ENCODE measurements around the gene URGCP.

The URGCP gene

DNA sequence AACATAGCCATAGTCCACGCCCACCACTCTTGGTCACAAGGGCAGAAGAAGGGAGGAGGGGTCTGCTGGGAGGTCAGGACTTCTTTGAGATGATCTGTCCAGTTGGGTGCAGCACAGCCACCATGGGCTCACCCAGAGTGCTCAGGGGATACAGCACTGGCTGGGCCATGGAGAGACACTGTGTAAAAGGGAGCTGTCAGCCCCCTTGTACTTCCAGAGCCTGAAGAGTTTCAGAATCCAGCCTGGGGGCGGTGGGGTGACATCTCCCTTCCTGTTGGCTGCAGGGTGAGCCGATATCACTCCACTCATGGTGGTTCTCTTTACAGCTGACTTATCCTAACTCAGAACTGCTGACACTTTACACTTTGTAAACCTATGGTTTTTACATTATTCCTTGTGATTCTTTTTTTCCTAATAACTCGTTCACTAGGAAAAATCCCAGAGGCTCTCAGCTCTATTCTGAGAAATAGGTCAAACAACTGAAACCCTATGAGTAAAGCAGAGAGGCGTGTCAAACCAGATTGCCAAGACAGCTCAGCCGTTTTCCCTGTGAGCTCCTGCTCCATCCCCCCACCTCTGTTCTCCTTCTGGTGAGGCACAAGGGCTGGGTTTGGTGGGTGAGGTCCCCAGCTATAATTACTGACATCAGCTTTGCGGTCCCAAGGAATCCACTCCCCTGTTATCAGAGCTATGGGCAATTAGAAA is 33.8 kb downstream of the URGCP start:
- no peak for DNase-seq (ENCODE audit: low read depth, low spot score)

GRCh38 chr7:43871064-43871463 is 35.3 kb downstream of the URGCP start:
- DNase-seq (ENCODE audit: low read depth, low spot score): no peak

- no peak for DNase-seq (ENCODE audit: low read depth, low spot score)
Measured at GRCh38 chr7:43870316-43870715, 36.1 kb downstream of the URGCP start.

GRCh38 chr7:43869867-43870240 is 36.5 kb downstream of the URGCP start:
- no peak for DNase-seq (ENCODE audit: low read depth, low spot score)

DNA sequence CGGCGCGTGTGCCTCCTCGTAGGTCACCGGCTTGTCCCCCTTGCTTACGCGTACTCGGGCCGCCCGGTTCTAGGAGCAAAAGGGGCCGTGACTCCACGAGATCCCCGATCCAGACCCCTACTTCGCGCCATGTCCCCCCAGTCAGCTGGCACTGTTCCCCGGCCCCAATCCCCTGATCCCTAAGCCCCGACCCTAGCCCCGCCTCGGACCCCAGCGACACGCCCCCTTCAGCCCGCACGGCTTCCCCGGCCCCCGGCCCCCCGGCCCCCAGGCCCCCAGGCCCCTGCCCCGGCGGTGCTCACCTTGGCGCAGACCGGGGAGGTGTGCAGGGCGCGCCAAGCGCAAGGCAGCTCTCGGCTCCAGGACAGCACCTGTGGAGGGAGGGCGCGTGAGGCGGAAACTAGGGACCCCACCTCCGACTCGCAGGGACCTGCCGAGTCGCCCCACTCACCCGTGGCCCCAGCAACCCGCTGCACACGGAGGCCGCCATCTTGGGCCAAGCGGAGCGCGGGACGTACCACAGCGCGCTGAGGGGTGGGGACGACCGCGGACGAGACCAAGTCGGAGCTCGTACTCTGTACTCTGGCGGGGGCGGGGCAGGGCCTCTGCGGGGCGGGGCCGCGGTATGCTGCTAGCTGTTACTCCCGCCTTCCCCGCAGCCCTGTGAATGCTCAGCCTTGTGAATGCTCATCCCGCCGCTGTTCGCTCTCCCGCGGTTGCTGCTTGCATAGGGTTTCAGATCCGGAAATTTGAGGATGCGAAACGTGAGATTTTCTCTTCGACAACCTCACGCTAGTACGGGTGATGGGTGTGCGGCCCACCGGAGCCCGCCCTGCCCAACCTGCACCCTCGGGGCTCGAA is 37.2 kb downstream of the URGCP start, which contains the start of gene MRPS24:
TSS of gene MRPS24 (minus strand) at position 512 of the 861 bp plus-strand sequence. CDS start at position 490, 22 bp downstream.
- DNase-seq (ENCODE audit: low read depth, low spot score): peak; percentile 93

DNA sequence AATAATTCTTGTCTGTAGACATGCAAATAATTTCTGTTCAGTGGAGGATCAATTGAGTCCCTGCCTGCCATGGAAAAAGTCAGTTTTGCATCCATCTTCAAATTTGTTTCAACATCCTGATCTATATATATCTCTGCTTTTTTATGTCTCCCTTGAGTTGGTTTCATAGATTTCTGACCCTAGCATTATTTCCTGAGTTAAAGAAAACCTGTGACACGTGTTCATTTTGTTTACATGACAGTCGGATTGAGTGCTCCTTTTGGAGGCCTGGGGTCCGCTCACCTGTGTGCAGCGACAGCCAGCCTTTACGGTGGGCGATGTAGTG is 37.8 kb downstream of the URGCP start:
- DNase-seq (ENCODE audit: low read depth, low spot score): no peak

- DNase-seq (ENCODE audit: low read depth, low spot score): no peak
Measured at GRCh38 chr7:43868181-43868580, 38.2 kb downstream of the URGCP start.

DNA sequence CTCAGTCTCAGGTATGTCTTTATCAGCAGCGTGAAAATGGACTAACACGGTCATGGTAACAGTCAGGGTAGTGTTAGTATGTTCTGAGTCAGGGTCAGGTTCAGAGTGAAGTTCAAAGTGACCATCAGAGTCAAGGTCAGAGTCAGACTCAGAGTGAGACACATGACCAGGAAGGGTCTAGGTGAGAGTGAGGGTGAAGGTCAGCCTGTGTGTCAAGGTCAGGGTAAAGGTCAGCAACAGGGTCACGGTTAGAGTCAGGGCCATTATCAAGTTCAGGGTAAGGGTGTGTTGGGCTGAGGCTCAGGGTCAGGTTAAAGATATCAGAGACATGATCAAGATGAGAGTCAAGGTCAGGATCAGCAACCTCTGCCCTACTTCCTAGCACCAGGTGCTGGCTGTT is 41.1 kb downstream of the URGCP start:
- DNase-seq (ENCODE audit: low read depth, low spot score): no peak

DNA sequence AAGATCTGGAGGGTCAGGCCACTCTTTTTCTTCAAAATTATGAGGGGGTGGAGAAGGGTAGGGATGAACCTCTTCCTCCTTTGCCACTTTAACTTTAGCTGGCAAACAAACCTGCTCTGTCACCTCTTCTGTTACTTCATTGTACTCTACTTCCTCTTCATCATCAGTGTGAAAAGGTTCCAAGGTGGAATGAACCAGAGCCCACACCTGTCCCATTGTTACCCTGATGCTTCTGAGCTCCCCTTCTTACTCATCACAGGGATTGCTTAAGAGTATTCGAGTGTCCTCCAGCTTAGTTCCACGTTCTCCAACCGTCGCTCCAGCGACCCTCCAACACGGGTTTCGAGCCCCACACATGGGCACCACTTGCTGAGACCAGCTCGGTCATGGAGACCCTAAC is 42.3 kb downstream of the URGCP start:
- DNase-seq (ENCODE audit: low read depth, low spot score): no peak

- no peak for DNase-seq (ENCODE audit: low read depth, low spot score)
Measured at GRCh38 chr7:43856996-43857395, 49.4 kb downstream of the URGCP start.

DNA sequence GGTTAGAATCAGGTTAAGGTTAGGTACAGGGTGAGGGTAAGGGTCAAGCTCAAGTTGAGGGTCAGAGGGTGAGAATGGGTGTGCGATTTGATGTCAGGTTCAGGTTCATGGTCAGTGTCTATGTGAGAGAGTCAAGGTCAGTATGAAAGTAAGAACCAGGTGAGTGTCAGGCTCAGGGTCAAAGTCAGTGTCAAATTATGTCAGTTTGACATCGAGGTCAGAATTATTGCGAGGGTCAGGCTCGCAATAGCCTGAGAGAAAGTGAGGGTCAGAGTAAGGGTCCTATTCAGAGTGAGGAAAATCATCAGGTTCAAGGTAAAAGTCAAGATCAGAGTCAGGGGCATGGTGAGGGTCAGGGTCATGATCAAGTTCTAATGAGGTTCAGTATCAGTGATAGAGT is 50.1 kb downstream of the URGCP start:
- no peak for DNase-seq (ENCODE audit: low read depth, low spot score)

GRCh38 chr7:43855176-43855575 is 51.2 kb downstream of the URGCP start:
- DNase-seq (ENCODE audit: low read depth, low spot score): no peak

DNA sequence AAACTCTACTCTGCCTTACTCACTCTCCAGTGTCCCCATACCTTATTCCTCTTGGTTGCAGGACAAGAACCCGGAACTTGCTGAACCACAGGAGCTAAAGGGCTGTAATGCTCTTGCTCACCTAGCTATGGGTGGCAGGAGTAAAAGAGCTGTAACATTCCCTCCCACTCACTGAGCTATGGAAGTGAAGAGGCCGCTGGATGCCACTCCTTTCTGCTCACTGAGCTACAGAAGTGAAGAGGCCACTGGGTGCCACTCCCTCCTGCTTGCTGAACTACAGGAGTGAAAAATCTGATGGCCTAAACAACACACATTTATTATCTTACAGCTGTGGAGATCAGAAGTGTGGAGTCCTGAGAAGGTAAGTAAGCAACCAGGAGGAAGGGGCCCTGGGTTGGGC is 54.6 kb downstream of the URGCP start:
- DNase-seq (ENCODE audit: low read depth, low spot score): no peak

GRCh38 chr7:43850348-43851116 is 55.9 kb downstream of the URGCP start:
- DNase-seq (ENCODE audit: low read depth, low spot score): no peak

- DNase-seq (ENCODE audit: low read depth, low spot score): peak; percentile 67
Measured at GRCh38 chr7:43849047-43849446, 57.3 kb downstream of the URGCP start.

DNA sequence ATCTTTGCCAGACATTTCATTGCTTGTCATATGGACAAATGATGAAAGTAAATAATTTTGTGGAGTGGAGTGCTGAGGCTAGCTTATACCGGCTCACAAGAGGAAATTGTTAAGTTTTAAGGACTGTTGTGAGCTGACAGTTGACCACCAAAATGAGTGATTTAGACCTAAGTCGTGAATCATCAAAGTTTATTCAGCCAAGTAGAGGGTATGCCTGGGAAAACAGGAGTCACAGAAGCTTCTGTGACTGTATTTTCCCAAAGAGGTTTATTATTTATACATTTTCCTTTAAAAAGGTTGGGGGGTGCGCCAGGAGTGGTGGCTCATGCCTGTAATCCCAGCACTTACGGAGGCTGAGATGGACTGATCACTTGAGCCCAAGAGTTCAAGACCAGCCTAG is 58.9 kb downstream of the URGCP start:
- no peak for DNase-seq (ENCODE audit: low read depth, low spot score)

- DNase-seq (ENCODE audit: low read depth, low spot score): no peak
Measured at GRCh38 chr7:43844662-43845061, 61.7 kb downstream of the URGCP start.

GRCh38 chr7:43844257-43844656 is 62.1 kb downstream of the URGCP start:
- DNase-seq (ENCODE audit: low read depth, low spot score): no peak

- DNase-seq (ENCODE audit: low read depth, low spot score): no peak
Measured at GRCh38 chr7:43843296-43843695, 63.1 kb downstream of the URGCP start.

DNA sequence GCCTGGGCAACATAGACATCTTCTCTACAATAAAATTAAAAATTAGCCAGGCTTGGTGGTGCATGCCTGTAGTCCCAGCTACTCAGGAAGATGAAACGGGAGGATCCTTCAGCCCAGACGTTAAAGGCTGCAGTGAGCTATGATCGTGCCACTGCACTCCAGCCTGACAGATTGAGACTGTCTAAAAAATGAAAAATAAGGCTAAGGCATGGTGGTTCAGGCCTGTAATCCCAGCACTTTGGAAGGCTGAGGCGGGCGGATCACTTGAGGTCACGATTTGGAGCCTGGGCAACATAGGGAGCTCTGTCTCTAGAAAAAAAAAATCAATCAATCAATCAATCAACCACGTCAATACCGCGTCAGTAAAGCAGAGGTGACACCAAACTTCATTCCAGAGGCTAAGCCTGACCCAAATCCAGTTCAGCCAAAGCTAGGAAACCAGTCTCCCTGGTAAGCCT is 68.2 kb downstream of the URGCP start:
- no peak for DNase-seq (ENCODE audit: low read depth, low spot score)

- no peak for DNase-seq (ENCODE audit: low read depth, low spot score)
Measured at GRCh38 chr7:43834463-43835251, 71.7 kb downstream of the URGCP start.

All from ELF-1 (cell line).